MCF 10A (cell line): ENCODE measurements around the gene TRAPPC3. TPM values are rescaled to one million over a fixed set of nuclear protein-coding genes. Genes with fewer than 3 reads are reported as not detected.

Experiments used
- BruUV-seq: library from RNA; stranded (reverse); fragments of 400-500 nt; replicated peaks from 2 replicates; lab custom pipeline; 2021; lab: Mats Ljungman, UMichigan
- CTCF ChIA-PET: fragments of 300-600 bp; sonication (Branson Sonifier 250); formaldehyde crosslinking; extraction: SDS; loops from one replicate; lab custom pipeline; 2021; ENCODE audit warnings: antibody characterized with exemption, inconsistent platforms; lab: Yijun Ruan, JAX
- POLR2A ChIA-PET: fragments of 300-600, 350-650 bp; sonication (Branson Sonifier 250); formaldehyde crosslinking; extraction: SDS; loops from one replicate; lab custom pipeline; 2020; ENCODE audit warnings: antibody characterized with exemption, inconsistent platforms; lab: Yijun Ruan, JAX
- DNase-seq: peaks from one replicate; pipeline ENCODE4 v3.0.0-alpha.2; 2018; ENCODE audit not compliant: unreplicated experiment
- H3K27ac Mint-ChIP-seq: one replicate; pipeline ENCODE4 v1.8.0; 2022; ENCODE audit warnings: mild to moderate bottlenecking, low read depth, mixed read lengths; ENCODE audit not compliant: unreplicated experiment
- H3K27me3 Mint-ChIP-seq: one replicate; pipeline ENCODE4 v1.8.0; 2022; ENCODE audit warnings: mixed read lengths; ENCODE audit not compliant: insufficient read depth, unreplicated experiment
- H3K36me3 Mint-ChIP-seq: one replicate; pipeline ENCODE4 v1.8.0; 2022; ENCODE audit warnings: mild to moderate bottlenecking, moderate library complexity, mixed read lengths; ENCODE audit not compliant: insufficient read depth, unreplicated experiment
- H3K4me1 Mint-ChIP-seq: one replicate; pipeline ENCODE4 v1.8.0; 2022; ENCODE audit warnings: mixed read lengths; ENCODE audit not compliant: insufficient read depth, unreplicated experiment
- H3K4me3 Mint-ChIP-seq: one replicate; pipeline ENCODE4 v1.8.0; 2022; ENCODE audit warnings: mild to moderate bottlenecking, moderate library complexity, mixed read lengths; ENCODE audit not compliant: unreplicated experiment
- H3K9me3 Mint-ChIP-seq: one replicate; pipeline ENCODE4 v1.8.0; 2022; ENCODE audit warnings: mixed read lengths; ENCODE audit not compliant: unreplicated experiment
- CTCF ChIP-seq: fragments of 200-600 bp; IDR thresholded peaks from one replicate; pipeline ENCODE4 v1.8.0; 2022; ENCODE audit warnings: antibody characterized with exemption, mild to moderate bottlenecking; ENCODE audit not compliant: unreplicated experiment
- intact Hi-C: fragments of 100-400 bp; cut with micrococcal nuclease; formaldehyde crosslinking; loops from 2 replicates; pipeline ENCODE4 v1.14.1; 2022
- total RNA-seq: library from RNA; stranded (reverse); gene quantifications from 2 replicates; pipeline ENCODE4 v1.2.3, GENCODE V29; 2022

TRAPPC3 gene
- total RNA-seq, 1 experiment from 2014 or later, result 72.8 TPM

GRCh38 chr1:36088577-36089392 is 60.5 kb downstream of the TRAPPC3 start, which contains the start of gene ADPRS:
Gene ADPRS, plus strand, starts transcription at chr1:36088892. Its CDS starts 13 bp downstream, at chr1:36088905.
- Mint-ChIP-seq H3K27me3 (no peaks in the 10 kb centered on the region), H3K4me3 (peak within 1 kb of the TSS; percentile 75), H3K36me3 (peaks cover 24% of the 10 kb centered on the region), H3K9me3 (no peaks in the 10 kb centered on the region), H3K4me1 (no peaks in the 10 kb centered on the region), H3K27ac (peak within 1 kb of the TSS; percentile 82)
- TF ChIP-seq CTCF, result peak; percentile 99
- intact Hi-C loops, result loop anchor here (2.0 kb wide), 1 partner anchor 158 kb away; the partner anchor contains the start of gene AGO3
- BruUV-seq, result no TSS peak
- DNase-seq, result peak; percentile 82
- ChIA-PET CTCF (interaction anchor here (0.6 to 0.9 kb wide), 4 partner anchors 36 to 378 kb away, joined by 3 to 4 read pairs (median 4); no protein-coding TSS in a partner anchor), POLR2A (interaction anchor here (0.6 to 1.6 kb wide), 7 partner anchors 54 to 279 kb away, joined by 3 to 6 read pairs (median 4); partner anchors contain the start of gene TRAPPC3)

GRCh38 chr1:36088265-36088576 is 61.1 kb downstream of the TRAPPC3 start:
- H3K36me3 Mint-ChIP-seq, result peaks cover 22% of the 10 kb centered on the region
- no peaks in the 10 kb centered on the region for H3K9me3 Mint-ChIP-seq
- H3K27ac Mint-ChIP-seq, result no peak overlapping the region
- peak overlapping the region; percentile 75 for H3K4me3 Mint-ChIP-seq
- BruUV-seq, result no TSS peak
- CTCF ChIA-PET, result interaction anchor here (0.6 to 2.4 kb wide), 4 partner anchors 35 to 278 kb away, joined by 3 to 5 read pairs (median 4); partner anchors contain the start of gene TRAPPC3
- intact Hi-C loops, result loop anchor here (2.0 kb wide), 1 partner anchor 157 kb away; the partner anchor contains the start of gene AGO3
- no peak for DNase-seq
- no peaks in the 10 kb centered on the region for H3K27me3 Mint-ChIP-seq
- POLR2A ChIA-PET, result no interaction called here
- TF ChIP-seq CTCF, result no peak
- no peaks in the 10 kb centered on the region for H3K4me1 Mint-ChIP-seq

GRCh38 chr1:36087233-36088123 is 61.8 kb downstream of the TRAPPC3 start:
- no peak for TF ChIP-seq CTCF
- CTCF ChIA-PET, result interaction anchor here (0.6 to 2.4 kb wide), 9 partner anchors 14 to 398 kb away, joined by 3 to 5 read pairs (median 3); partner anchors contain the start of genes EVA1B and TRAPPC3
- no TSS peak for BruUV-seq
- no peak for DNase-seq
- H3K27ac Mint-ChIP-seq, result no peak overlapping the region
- POLR2A ChIA-PET, result interaction anchor here (1.0 kb wide), 1 partner anchor 27 kb away, joined by 6 read pairs; no protein-coding TSS in a partner anchor
- peaks cover 19% of the 10 kb centered on the region for H3K36me3 Mint-ChIP-seq
- H3K4me1 Mint-ChIP-seq, result no peaks in the 10 kb centered on the region
- no peaks in the 10 kb centered on the region for H3K27me3 Mint-ChIP-seq
- peak overlapping the region; percentile 75 for H3K4me3 Mint-ChIP-seq
- intact Hi-C loops, result loop anchor here (2.0 kb wide), 1 partner anchor 157 kb away; the partner anchor contains the start of gene AGO3
- H3K9me3 Mint-ChIP-seq, result no peaks in the 10 kb centered on the region

Other genes starting within 250 kb of the TRAPPC3 start
- gene AGO3, start 218.4 kb downstream of the TRAPPC3 start, total RNA-seq, result 27.3 and 31.6 TPM in 2 replicates
- not detected in 2 replicates for gene TEKT2, start 65.4 kb downstream of the TRAPPC3 start, total RNA-seq
- 24.8 and 26.4 TPM in 2 replicates for gene ADPRS, start 60.6 kb downstream of the TRAPPC3 start, total RNA-seq
- not detected in 2 replicates for gene COL8A2, start 24.3 kb downstream of the TRAPPC3 start, total RNA-seq
- gene MAP7D1, start 6.7 kb upstream of the TRAPPC3 start, total RNA-seq, result 131 and 170 TPM in 2 replicates
- 92.2 and 116 TPM in 2 replicates for gene THRAP3, start 75.0 kb upstream of the TRAPPC3 start, total RNA-seq
- gene SH3D21, start 156.9 kb upstream of the TRAPPC3 start, total RNA-seq, result 3.2 and 3.3 TPM in 2 replicates
- 4.8 and 5.7 TPM in 2 replicates for gene EVA1B, start 174.2 kb upstream of the TRAPPC3 start, total RNA-seq
- gene STK40, start 236.4 kb upstream of the TRAPPC3 start, total RNA-seq, result 44.0 and 47.4 TPM in 2 replicates
- gene LSM10, start 248.4 kb upstream of the TRAPPC3 start, total RNA-seq, result 42.3 and 49.8 TPM in 2 replicates